Measurements from ENCODE around the gene KRTAP5-2.

KRTAP5-2 gene

DNA sequence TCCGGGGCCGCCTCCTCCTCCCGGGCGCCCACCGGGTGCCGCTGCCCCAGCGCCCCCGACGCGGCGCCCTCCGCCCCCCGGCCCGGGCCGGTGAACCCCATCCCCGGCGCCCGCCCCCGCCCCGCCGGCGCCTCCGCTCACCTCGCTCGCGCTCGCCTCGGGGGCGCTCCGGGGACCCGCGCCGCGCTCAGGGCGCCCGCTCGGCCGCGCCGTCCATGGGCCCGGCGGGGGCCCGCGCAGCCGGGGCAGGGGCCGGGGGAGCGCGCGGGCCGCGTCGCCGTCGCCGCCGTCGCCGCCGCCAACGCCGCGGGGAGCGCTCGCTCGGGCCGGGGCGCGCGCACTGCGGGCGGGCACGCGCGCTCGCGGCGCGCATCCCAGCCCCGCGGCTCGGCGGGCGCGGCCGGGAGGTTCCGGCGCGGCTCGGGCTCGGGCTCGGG lies 26.3 kb downstream of the KRTAP5-2 start:
- no peak for FAIRE-seq

DNA sequence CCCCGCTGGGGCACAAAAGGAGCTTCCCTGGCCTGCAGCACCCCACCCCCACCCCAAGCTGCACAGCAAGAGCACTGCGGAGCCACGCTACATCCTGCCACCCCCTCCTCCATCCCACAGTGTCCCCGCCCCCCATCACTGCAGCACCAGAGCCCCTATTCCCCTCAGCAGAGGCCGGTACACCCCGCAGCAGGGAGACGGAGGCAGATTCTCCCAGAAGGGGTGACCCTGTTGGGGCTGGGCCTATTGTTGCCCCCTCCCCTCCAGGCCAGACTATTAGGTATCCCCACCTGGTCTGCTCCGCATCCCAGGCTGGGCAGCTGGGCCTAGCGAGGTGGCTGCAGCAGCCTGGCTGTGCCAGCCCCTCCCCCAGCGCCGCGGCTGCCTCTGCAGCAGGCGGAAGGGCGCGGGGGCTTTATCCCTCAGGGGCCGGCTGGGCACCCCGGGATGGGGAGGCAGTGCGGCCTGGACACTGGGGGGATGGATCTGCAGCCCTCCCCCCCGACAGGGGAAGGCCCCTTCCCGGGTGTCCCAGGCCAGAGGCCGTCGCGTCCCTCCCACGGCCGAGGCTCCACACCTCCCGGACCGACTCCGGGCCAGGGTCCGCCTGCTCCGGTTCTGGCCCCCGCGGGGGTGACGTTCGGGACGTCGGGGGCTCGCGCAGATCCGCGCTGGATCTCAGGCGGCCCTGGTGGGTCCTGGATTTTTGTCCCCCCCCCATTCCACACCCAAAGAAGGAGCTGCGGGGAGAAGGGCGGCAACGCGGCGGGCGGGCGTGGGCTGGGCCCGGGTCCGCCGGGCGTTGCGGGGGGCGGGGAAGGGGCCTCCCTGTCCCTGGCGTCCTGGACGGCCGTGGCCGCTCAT lies 27.0 kb downstream of the KRTAP5-2 start:
- DNase-seq (ENCODE audit: insufficient read length, low spot score) (no peak), FAIRE-seq (no peak)
- TF ChIP-seq, protein P1, sequence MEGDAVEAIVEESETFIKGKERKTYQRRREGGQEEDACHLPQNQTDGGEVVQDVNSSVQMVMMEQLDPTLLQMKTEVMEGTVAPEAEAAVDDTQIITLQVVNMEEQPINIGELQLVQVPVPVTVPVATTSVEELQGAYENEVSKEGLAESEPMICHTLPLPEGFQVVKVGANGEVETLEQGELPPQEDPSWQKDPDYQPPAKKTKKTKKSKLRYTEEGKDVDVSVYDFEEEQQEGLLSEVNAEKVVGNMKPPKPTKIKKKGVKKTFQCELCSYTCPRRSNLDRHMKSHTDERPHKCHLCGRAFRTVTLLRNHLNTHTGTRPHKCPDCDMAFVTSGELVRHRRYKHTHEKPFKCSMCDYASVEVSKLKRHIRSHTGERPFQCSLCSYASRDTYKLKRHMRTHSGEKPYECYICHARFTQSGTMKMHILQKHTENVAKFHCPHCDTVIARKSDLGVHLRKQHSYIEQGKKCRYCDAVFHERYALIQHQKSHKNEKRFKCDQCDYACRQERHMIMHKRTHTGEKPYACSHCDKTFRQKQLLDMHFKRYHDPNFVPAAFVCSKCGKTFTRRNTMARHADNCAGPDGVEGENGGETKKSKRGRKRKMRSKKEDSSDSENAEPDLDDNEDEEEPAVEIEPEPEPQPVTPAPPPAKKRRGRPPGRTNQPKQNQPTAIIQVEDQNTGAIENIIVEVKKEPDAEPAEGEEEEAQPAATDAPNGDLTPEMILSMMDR (IDR thresholded peaks at IDR 0.05; ENCODE audit: insufficient read depth, missing control alignments) = no peak

More for the DNA sequence above, 26.3 kb downstream of the KRTAP5-2 start:
- TF ChIP-seq, protein P1 (IDR thresholded peaks at IDR 0.05; ENCODE audit: insufficient read depth, missing control alignments) = no peak
- no peak for DNase-seq (ENCODE audit: insufficient read length, low spot score)

DNA sequence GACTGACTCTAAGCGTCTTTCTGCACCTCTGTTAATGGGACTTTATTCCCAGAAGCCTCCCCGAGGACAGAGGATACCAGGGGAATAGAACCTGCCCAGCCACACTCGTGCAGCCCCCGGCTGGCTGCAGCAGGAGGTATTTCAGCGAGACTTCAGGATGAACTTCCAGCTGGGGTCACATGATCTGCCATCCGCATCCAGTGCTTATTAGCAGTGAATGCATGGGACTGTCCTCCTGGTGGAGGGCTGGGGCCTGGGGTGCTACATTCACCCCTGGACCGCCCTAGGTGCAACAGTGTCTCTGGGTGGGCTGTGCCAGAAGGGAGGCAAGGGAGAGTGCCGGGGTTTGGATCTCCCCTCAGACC lies 27.6 kb downstream of the KRTAP5-2 start:
- FAIRE-seq (no peak), DNase-seq (ENCODE audit: insufficient read length, low spot score) (no peak)
- TF ChIP-seq, protein P1 (IDR thresholded peaks at IDR 0.05; ENCODE audit: insufficient read depth, missing control alignments) = no peak

DNA sequence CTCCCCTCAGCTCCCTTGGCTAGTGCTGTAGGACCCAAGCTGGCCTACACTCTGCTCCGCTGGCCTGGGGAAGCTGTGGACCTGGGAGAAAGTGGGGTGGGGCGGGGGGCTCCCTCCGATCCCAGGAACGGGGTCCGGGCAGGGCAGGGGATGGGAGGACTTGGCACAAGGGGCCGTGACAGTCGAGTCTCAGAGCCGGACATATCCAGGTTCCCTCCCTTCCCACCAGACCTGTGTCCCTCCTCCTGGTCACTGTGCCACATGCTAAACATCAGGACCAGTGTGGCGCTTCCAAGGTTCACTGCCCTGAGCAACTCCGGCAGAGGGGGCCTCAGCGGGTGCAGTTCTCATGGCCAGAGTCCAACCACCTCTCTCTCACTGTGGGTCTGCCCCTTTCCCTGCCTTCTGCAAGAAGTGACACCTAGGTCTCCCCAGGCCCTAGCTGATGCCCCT lies 28.1 kb downstream of the KRTAP5-2 start:
- FAIRE-seq = no peak
- DNase-seq (ENCODE audit: insufficient read length, low spot score) = no peak
- TF ChIP-seq, protein P1 (IDR thresholded peaks at IDR 0.05; ENCODE audit: insufficient read depth, missing control alignments) = no peak

DNA sequence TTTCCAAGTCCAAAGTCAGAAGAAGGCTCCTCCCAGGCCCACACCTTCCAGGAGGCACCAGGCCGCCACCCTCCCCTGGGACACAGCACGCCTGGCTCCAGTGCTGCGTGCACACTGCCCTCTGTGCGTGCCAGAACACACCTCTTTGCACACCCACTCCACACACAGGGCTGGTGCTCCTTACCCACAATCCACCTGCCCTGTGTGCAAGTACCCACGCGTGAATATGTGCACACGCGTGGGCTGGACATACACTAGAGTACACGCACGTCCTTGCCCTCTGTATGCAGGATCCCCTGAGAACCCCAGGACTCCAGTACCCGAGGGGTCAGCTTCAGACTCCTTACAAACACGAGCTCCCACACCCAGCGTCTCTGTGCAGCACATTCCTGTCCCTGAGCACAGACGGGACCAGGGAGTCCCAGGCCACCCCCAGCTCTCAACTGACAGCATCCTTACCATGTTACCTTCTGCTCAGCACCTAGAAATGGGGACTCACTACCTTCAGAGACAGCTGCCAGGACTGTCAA lies 28.8 kb downstream of the KRTAP5-2 start:
- no peak for FAIRE-seq
- TF ChIP-seq, protein P1 (IDR thresholded peaks at IDR 0.05; ENCODE audit: insufficient read depth, missing control alignments) = no peak

DNA sequence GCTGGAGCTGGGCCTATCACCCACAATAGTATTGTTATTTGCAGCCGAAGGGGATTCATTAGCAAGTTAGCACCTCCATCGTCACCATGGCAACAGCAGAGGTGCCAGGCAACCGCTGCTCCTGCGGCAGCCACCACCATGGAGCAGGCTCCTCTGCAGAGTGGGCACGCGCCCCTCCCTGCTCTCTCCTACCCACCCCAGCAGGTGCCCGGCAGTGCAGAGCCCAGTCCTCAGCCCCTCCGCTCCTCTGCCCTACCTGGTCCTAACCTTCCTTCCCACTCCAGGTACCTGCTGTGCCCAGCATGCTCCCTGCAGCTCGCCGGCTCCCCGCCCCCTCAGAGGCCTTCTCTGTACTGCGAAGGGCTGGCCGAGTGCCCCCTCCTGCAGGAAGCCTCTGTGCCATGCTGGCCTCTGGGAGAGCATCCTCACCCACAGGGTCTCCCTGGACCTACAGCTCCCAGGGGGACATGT lies 29.6 kb downstream of the KRTAP5-2 start:
- DNase-seq (ENCODE audit: insufficient read length, low spot score) = no peak
- FAIRE-seq = no peak
- TF ChIP-seq, protein P1 (IDR thresholded peaks at IDR 0.05; ENCODE audit: insufficient read depth, missing control alignments) = no peak

More for the DNA sequence above, 28.8 kb downstream of the KRTAP5-2 start:
- no peak for DNase-seq (ENCODE audit: insufficient read length, low spot score)

DNA sequence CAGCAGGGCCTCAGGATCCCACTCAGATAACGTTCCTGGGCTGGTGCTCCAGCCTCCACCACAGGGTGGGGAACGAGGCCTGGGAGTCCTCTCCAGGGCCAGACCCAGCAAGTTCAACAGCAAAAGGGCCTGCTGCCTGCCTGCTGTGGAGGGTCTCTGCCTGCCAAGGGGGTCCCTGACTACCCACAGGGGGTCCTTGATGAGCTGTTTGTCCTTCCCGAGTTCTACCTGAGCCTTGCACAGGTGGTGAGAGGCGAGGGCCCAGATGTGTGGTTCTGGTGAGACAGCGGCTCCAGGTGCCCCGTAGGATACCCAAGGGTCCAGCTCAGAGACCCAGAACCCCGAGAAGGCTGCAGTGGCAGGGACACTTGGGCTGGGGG lies 30.4 kb downstream of the KRTAP5-2 start:
- FAIRE-seq (no peak), DNase-seq (ENCODE audit: insufficient read length, low spot score) (no peak)
- TF ChIP-seq, protein P1 (IDR thresholded peaks at IDR 0.05; ENCODE audit: insufficient read depth, missing control alignments) = no peak

All from D721Med (cell line).